GM19452 (cell line): ENCODE results near the gene SFXN3.

ENCODE experiments used
- ATAC-seq: cut with Tn5 transposase; IDR thresholded peaks from one replicate; pipeline ENCODE4 v1.9.1; 2021; ENCODE audit not compliant: unreplicated experiment

SFXN3 gene

DNA sequence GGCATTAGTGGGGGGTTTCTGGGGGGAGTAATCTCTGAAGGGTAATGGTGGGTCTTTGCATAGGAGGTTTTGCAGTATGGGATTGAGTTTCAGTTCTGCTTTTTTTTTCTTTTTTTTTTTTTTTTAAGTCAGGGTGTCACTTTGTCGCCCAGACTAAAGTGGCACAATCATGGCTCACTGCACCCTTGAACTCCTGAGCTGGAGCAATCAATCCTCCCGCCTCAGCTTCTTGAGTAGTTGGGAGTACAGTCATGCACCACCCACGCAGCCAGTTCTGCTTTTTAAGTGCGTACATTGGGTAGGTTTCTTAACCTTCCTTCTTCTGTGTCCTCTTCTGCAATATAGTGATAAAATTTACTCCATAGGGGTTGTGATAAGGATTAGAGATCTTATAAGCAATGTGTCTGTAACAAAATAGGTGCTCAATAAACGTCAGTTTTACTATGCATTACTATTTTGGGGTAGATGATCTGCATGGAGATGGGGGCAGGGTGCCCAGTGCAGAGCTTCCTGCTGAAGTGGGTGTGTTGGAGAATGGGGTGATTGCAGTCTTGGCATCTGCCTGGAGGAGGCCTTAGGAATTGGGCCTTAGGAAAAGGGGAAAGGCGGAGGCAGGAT, 40.3 kb downstream of the SFXN3 start:
- no peak for ATAC-seq

DNA sequence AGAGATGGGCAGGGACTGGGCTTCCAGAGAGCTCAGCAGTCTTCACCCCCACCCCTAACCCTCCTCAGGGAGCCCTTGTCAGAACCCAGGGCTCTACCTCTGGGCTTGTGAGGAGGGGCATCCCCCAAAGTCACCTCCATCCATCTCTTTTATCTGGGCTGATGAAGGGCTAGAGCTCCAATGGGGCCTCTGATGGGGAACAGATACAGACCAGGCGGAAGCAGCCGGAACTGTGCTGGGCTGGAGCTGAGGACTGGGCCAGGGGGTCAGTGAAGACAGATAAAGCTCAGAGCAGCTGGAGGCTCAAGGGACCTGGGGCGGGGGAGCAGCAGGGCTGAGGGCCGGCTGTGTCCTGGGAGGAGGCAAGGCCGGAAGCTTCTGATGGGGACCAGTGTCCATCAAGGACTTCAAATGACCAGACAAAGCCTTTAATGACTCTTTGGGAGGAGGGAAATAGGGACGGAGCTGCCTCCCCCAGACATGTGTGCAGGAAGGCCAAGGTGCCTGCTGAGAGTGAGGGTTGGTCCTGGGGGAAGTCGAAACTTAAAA, 40.9 kb downstream of the SFXN3 start:
- no peak for ATAC-seq

DNA sequence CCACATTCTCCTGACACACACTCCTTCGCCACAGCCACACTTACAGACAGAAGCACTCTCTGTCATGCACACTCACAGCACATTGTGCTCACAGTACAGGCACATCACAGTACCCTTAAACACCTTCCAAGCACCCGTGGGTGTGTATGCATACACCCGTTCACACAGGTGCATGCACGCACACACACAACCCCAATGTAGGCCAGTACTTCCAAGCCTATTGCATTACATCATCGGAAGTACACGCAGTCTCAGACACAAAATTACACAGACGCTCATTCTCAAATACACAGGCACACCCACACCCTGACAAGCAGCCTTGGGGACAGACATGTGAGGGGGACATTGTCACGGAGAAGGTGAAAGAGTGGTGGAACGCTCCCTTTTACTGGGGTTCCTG, 41.9 kb downstream of the SFXN3 start:
- ATAC-seq, result no peak

DNA sequence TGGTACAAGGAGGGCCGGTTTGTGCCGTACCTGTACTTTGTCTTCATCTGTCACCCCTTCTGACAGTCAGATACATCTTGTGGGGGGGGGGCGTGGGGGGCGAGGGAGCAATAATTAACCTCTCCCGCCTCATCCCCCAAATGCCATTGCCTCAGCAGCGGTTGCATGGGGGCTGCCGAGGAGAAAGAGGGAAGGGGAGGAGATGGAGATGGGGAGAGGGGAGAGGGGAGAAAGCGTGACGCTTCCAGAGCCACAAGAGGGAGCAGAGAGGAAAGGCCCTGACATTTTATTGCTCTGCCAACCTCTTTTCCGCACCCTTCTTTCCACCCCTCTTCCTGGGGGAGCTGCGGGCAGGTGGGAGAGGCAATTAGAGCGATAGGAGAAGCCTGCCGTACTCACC, 42.6 kb downstream of the SFXN3 start:
- no peak for ATAC-seq

DNA sequence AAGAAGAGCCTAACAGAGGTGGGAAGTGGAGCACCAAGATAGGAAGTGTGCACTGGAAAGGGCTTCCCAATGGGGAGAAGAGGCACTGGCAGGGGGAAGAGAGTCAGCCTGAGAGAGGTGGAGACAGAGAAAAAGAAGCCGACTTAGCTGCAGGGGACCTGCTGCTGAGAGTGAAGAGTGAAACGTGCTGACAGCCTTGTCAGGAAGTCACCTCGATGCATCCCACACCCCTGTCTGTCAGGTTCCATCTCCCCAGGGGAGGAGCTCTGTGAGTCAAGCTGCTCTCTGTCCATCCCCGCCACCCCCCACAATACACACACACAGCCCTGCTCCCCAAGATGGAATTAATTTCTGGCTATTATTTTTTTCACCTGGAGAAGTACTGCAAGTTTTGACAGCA, 44.7 kb downstream of the SFXN3 start:
- ATAC-seq, result no peak

DNA sequence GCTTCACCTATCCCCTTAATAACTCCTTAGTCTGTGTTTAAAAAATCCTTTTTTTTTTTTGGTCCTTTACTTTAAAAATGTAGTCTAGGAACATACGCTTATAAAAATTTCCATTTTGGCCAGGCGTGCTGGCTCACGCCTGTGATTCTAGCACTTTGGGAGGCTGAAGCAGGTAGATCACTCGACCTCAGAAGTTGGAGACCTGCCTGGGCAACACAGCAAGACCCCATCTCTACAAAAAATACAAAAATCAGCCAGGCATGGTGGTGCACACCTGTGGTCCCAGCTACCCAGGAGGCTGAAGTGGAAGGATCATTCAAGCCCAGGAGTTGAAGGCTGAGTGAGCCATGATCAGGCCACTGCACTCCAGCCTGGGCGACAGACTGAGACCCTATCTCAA, 45.6 kb downstream of the SFXN3 start:
- ATAC-seq, result no peak

DNA sequence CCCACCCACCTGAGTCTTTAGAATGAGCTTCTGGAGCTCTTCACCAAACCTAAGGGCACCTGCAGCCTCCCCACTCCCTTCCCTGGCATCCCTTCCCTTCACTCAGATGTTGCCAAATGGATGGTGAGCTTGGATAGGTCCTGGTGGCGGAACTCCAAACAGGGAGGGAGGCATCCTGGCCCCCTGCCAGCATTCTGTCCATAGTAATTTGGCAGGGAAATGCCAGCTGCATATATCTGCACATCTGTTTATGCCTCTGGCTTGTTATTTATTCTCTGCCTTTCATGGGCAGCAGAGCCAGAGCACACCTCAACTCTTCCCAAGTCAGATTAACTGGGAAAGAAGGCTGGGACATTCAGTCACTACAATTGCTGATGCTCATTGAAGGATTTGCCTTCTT, 48.8 kb downstream of the SFXN3 start:
- no peak for ATAC-seq

DNA sequence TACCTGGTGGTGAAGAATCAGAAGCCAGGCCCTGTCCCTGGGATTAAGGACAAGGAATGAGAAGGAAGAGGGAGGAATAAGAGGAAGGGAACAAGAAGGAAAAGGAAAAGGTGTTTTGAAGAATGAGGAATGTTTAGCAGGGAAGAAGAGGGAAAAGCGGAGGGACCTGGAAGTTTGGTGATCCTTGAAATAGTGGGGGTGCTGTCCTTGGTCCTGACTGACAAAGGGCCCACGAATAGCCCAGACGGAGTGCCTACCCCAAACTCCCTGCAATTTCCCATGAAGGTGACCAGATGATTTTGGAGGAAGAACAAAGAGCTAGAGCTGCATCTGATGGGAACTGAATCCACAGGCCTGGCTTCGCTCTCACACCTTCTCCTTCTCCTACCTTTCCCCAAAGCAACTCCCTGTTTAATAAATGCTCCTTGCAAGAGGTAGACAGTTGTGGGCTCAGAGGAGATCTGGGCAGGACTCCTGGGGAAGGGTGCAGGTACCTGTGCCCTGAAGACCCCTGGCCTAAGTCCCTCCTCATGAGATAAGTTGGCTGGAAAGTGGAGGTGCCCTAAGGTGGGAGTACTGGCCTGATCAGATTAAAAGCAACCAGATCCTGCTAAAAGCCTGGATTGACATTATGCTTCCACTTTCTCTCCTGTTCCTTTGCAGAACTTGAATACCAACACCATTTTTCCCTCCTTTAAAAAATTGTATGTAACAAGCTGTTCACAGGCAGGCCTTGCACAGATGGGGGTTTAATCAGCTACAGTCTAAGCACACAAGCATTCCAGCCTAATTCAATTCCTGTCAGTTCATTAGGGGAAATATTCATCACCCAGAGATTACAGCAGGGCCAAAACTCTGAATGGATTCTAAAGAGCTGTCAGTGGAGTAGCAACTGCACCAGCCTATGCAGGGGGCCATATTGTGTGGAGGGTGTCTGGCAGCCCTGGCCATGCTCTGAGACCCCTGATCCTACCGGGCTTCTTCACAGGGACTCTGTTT, 50.2 kb downstream of the SFXN3 start:
- no peak for ATAC-seq

DNA sequence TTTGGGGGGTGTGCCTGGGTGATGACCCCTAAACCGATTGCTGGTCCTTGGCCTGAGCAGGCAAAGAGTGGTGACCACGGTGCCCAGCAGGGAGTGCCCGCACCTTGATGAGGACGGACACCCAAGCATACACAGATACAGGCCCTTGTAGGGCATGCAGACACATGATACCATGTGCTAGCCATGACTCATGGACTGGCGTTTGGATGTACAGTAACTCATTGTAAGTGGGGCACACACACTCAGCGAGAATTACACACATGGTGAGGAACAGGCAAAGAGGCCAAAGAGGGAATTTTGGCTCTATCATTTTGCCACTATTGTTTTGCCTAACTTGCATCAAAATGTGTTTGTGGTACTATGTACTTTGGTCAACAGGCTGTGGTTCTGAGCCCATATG, 54.8 kb downstream of the SFXN3 start:
- ATAC-seq, result no peak

DNA sequence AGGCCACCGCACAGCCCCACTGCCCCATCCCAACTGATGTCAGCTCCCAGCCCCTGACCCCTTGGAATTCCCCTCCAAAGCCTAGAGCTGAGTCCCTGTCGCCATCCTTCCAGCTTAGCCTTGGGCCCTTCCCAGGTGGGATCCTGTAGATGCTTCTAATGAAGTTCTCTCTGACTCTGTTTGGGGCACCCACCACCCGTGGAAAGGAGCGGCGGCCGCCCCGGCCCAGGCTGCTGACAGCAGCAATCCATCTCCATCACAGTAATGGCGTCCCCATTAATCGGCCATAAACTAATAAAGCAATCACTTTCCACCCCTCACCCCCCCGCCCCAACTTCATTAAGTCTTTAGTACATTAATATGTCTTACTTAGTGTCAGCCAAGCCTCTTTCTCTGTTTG, 56.3 kb downstream of the SFXN3 start:
- ATAC-seq, result no peak

DNA sequence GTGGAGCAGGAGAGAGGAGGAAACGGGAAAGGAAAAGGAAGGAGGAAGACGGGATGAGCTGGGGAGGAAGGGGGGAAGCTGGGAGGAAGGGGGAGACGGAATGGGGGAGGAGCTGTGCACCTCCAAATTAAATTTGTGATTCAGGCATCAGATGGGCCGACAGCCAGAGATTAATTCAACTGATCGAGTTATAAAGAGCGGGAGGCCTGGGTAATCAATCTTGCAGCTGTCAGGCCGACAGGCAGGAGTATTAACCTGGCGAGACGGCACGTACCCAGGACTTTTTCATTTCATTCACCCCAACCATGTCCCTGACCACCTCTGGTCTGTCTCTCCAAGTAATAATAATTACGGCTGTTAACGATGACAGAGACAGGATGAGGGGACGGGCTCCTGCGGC, 56.9 kb downstream of the SFXN3 start:
- no peak for ATAC-seq

DNA sequence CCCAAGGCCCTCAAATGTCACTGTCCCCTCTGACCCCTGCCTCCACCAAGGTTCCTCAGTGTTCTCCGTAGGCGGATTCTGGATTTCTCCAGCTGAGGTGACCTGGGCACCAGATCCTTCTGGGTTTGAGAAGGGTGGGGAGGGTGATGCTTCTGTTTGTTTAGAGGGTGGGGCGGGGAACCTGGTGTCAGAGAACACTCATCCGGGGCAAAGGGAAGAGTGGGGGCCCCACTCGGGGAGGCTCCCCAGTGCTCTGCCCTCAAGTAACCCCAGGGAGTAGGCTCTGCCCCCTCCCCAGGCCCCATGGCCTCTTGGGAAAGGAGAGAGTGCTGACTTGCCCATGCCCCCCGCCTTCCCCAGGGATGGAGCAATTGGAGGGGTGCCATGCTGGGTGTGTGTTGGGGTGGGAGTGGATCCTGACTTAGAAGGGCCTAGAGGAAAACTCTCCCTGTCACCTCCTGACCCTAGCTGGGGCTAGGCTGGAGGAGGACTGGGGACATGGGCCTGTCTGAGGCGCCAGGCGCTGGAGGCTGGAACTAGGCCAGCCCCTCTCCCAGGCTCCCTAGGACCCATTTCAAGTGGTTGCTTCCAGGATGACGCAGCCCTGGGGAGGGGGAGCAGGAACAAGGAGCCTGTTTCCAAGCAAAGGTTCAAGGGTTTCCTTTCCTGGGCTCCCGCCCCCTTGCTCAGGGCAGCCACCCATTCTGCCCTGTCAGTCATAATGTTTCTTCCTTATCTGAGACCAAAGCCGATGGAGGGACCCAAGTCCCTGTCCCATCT, 58.7 kb downstream of the SFXN3 start:
- no peak for ATAC-seq

DNA sequence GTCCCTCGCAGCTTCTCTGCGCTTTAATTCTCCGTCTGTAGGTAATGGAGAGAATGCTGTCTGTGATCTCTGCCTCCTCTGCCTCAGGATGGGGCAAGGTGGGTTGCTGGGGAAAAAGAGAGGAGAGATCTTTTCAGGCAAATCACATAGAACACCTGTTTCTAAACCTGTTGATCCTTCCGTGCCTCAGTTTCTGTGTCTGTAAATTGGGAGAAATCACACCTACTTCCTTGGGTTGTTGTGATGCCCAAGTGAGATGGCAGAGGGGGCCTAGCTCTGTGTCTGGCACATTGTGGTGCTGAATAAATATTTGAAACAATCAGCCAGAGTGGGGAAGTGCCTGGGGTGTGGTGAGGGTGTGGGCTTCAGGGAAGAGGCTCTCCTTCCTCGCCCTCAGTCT, 59.6 kb downstream of the SFXN3 start:
- no peak for ATAC-seq
